Gastroesophageal sphincter (tissue), 4 donors: ENCODE measurements around the gene PXK. TPM values are rescaled to one million over a fixed set of nuclear protein-coding genes. Genes with fewer than 3 reads are reported as not detected.
A peak's percentile ranks its signal among the peaks of the same experiment; 100 is the strongest.

Experiments used
- ATAC-seq: fragments of 150-250 bp; one replicate; pipeline ENCODE4 v1.9.1; 2016; ENCODE audit warnings: mild to moderate bottlenecking, moderate library complexity
- H3K27ac ChIP-seq, 4 donors: fragments of 200-600 bp; sonication (generic) in 3 of 4; 1 replicate in 3 of 4; 2 replicates in 1 of 4; pipeline ENCODE4 v1.5.1; 2016 to 2019
- H3K27me3 ChIP-seq: fragments of 200-600 bp; sonication (generic); one replicate; pipeline ENCODE4 v1.5.1; 2019
- H3K36me3 ChIP-seq, 2 donors: fragments of 200-600 bp; sonication (generic); one replicate each; pipeline ENCODE4 v1.5.1; 2019; ENCODE audit warnings: control low read depth in 1 of 2
- H3K4me1 ChIP-seq, 3 donors: fragments of 200-600 bp; sonication (generic); 1 replicate in 2 of 3; 2 replicates in 1 of 3; pipeline ENCODE4 v1.5.1; 2016 to 2019; ENCODE audit warnings: control low read depth in 2 of 3
- H3K4me3 ChIP-seq, 2 donors: fragments of 200-600 bp; sonication (generic); one replicate each; pipeline ENCODE4 v1.5.1; 2019; ENCODE audit warnings: mild to moderate bottlenecking in 1 of 2, moderate library complexity in 1 of 2
- H3K9me3 ChIP-seq, 3 donors: fragments of 200-600 bp; sonication (generic); one replicate each; pipeline ENCODE4 v1.5.1; 2017 to 2019; ENCODE audit warnings: control low read depth in 2 of 3
- EP300 ChIP-seq: sonication (generic); formaldehyde crosslinking; IDR thresholded peaks from one replicate; pipeline ENCODE4 v1.6.1; 2017; ENCODE audit warnings: antibody characterized with exemption, mild to moderate bottlenecking
- POLR2A ChIP-seq, 2 donors: fragments of 450-650 bp; IDR thresholded peaks; one replicate each; pipeline ENCODE4 v1.6.1; 2017; ENCODE audit warnings: antibody characterized with exemption in 2 of 2, mild to moderate bottlenecking in 2 of 2, moderate library complexity in 1 of 2
- POLR2AphosphoS5 ChIP-seq: sonication (generic); formaldehyde crosslinking; IDR thresholded peaks from one replicate; pipeline ENCODE4 v1.6.1; 2017; ENCODE audit warnings: antibody characterized with exemption
- WGBS, 2 donors: methylation state at CpG; one replicate each; pipeline ENCODE4 v1.1.5; 2018; ENCODE audit warnings: low coverage in 1 of 2; 5-methylcytosine and 5-hydroxymethylcytosine counted together
- total RNA-seq, 4 donors: library from RNA; depleted of rRNA; stranded (reverse); fragments of >200 nt; gene quantifications; one replicate each; pipeline ENCODE4 v1.1.0, GENCODE V29; 2016
- TF ChIP-seq, protein P1 (sequence below), 4 experiments: fragments of 200-600 bp in 2 of 4; fragments of 450-650 bp in 2 of 4; sonication (generic) in 1 of 4; IDR thresholded peaks; one replicate each; pipeline ENCODE4 v1.5.1; 2017 to 2019; ENCODE audit warnings: antibody characterized with exemption in 4 of 4, mild to moderate bottlenecking in 2 of 4, moderate library complexity in 2 of 4

PXK gene
- total RNA-seq, 4 donors from 2014 or later, result 29.3 to 41.0 (median 34.4) TPM

DNA sequence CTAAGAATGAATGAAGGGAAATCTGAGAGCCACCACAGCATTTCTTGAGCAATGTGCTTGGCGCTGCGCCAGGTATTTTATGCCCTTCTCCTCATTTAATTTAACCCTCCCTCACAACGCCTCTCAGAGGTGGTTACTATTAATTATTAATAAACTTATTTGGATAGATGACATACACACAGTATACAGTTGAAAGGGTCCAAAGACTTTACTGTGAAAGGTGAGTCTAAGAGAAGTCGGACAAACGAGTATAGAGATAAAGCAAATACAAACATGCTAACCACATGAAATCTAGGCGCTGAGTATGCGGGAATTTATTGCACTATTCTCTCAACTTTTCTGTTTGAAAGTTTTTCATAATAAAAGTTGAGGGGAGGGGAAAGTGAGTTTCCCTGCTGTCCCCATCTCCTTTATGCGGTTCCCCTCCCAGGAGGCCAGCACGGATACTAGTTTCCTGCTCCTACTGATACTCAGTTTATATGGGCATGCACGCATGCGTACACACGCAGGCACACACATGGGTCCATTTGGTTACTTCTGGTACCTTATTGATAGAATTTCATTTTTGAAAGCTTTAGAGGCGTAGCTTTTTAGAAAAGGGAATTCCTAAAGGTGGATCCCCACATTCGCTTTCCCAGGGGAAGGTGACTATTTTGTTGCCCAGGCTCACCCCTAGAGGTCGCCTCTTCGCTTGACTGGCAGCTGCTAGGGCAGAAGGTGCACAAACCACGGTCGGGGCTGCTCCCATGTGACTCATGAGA, 130.7 kb downstream of the PXK start:
- WGBS, 2 donors, result 26 to 38% methylated on average over 17 to 18 of the region's 18 CpGs
- TF ChIP-seq POLR2A (IDR thresholded peaks at IDR 0.05), result no peak
- TF ChIP-seq EP300, result no peak
- TF ChIP-seq, protein P1, sequence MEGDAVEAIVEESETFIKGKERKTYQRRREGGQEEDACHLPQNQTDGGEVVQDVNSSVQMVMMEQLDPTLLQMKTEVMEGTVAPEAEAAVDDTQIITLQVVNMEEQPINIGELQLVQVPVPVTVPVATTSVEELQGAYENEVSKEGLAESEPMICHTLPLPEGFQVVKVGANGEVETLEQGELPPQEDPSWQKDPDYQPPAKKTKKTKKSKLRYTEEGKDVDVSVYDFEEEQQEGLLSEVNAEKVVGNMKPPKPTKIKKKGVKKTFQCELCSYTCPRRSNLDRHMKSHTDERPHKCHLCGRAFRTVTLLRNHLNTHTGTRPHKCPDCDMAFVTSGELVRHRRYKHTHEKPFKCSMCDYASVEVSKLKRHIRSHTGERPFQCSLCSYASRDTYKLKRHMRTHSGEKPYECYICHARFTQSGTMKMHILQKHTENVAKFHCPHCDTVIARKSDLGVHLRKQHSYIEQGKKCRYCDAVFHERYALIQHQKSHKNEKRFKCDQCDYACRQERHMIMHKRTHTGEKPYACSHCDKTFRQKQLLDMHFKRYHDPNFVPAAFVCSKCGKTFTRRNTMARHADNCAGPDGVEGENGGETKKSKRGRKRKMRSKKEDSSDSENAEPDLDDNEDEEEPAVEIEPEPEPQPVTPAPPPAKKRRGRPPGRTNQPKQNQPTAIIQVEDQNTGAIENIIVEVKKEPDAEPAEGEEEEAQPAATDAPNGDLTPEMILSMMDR (IDR thresholded peaks at IDR 0.05), result peak; percentile 49 to 75 (median 66)
- TF ChIP-seq POLR2AphosphoS5, result peak; percentile 36
- H3K27ac ChIP-seq, result no peak overlapping the region
- no peaks in the 10 kb centered on the region for H3K9me3 ChIP-seq
- no peaks in the 10 kb centered on the region for H3K27me3 ChIP-seq
- peaks cover 0 to 14% (median 0%) of the 10 kb centered on the region in 3 donors for H3K4me1 ChIP-seq
- H3K36me3 ChIP-seq, result no peaks in the 10 kb centered on the region
- peak overlapping the region in 1 of 2 donors; percentile 16 for H3K4me3 ChIP-seq
- peak; percentile 80 for ATAC-seq

DNA sequence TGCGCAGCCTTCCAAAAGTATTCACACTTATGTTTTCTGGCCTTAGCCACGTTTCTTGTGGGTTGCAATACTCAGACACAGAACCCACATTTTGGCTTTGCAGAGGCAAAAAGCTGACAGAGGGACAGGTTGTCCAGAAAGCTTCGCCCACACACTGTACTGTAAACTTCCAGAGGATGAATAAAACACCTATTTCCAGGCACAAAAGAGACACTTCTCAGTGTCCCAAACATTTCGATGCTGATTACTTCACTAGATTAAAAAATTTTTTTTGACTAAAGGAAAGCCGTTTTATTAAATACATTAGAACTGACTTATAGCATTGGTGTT, 131.2 kb downstream of the PXK start:
- no peaks in the 10 kb centered on the region for H3K36me3 ChIP-seq
- WGBS, 2 donors, result 32 to 39% methylated on average over 4 to 5 of the region's 5 CpGs
- peaks cover 0 to 14% (median 0%) of the 10 kb centered on the region in 3 donors for H3K4me1 ChIP-seq
- ATAC-seq, result no peak
- no peaks in the 10 kb centered on the region for H3K27me3 ChIP-seq
- H3K9me3 ChIP-seq, result no peaks in the 10 kb centered on the region
- no peak for TF ChIP-seq POLR2A (IDR thresholded peaks at IDR 0.05)
- TF ChIP-seq POLR2AphosphoS5, result no peak
- no peak for TF ChIP-seq EP300
- TF ChIP-seq, protein P1 (IDR thresholded peaks at IDR 0.05), result no peak
- H3K4me3 ChIP-seq, result peak overlapping the region in 1 of 2 donors; percentile 16
- H3K27ac ChIP-seq, result no peak overlapping the region

DNA sequence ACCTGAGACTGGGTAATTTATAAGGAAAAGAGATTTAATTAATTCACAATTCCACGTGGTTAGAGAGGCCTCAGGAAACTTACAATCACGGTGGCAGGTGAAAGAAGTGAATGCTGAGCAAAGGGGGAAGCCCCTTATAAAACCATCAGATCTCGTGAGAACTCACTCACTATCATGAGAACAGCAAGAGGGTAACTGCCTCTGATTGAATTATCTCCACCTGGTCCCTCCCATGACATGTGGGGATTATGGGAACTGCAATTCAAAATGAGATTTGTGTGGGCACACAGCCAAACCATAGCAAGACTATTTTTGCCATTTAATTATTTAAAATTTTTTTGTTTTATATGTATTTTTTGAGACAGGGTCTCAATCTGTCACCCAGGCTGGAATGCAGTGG, 132.2 kb downstream of the PXK start:
- peaks cover 0 to 14% (median 0%) of the 10 kb centered on the region in 3 donors for H3K4me1 ChIP-seq
- no peak for ATAC-seq
- H3K4me3 ChIP-seq, result no peak overlapping the region
- WGBS, 2 donors, result 83 to 92% methylated on average over 2 to 3 of the region's 3 CpGs
- no peaks in the 10 kb centered on the region for H3K36me3 ChIP-seq
- TF ChIP-seq POLR2A (IDR thresholded peaks at IDR 0.05), result no peak
- no peak for TF ChIP-seq POLR2AphosphoS5
- no peak for TF ChIP-seq EP300
- TF ChIP-seq, protein P1 (IDR thresholded peaks at IDR 0.05), result peak in 1 of 4 experiments; percentile 5
- H3K9me3 ChIP-seq, result no peaks in the 10 kb centered on the region
- H3K27ac ChIP-seq, result no peak overlapping the region
- no peaks in the 10 kb centered on the region for H3K27me3 ChIP-seq

DNA sequence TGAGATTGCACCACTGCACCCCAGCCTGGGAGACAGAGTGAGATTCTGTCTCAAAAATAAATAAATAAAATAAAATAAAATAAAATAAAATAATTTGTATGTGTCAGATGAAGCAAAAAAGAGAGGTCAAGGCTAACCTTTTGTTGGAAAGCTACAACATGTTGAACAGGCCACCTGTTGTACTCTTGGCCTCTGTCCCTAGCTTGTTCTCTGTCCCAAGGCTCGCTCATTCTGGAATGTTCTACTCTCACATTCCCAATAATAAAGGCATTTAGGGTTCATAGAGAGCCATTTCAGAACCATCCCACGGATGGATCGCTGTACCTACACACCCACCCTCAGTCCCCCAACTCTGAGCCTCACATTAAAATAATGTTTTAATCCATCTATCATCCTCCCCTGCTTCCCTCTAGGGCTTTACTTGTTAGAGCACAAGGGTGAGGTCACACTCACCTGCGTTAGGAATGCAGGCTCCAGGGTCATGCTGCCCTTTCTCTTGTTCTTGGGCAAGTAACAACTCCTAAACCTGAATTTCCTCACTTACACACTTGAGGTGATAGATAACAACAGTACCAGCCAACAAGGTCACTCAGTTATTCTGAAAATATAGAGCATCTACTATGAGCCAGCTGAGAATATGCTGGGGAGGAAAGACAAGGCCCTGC, 134.3 kb downstream of the PXK start:
- no peak overlapping the region for H3K4me3 ChIP-seq
- no peaks in the 10 kb centered on the region for H3K36me3 ChIP-seq
- H3K4me1 ChIP-seq, result peaks cover 0 to 28% (median 0%) of the 10 kb centered on the region in 3 donors
- H3K9me3 ChIP-seq, result no peaks in the 10 kb centered on the region
- WGBS, 2 donors, result 82 to 91% methylated on average over 3 to 4 of the region's 4 CpGs
- no peak for ATAC-seq
- no peaks in the 10 kb centered on the region for H3K27me3 ChIP-seq
- TF ChIP-seq, protein P1 (IDR thresholded peaks at IDR 0.05), result no peak
- TF ChIP-seq POLR2AphosphoS5 (no peak), EP300 (no peak), POLR2A (IDR thresholded peaks at IDR 0.05) (no peak)
- no peak overlapping the region for H3K27ac ChIP-seq
